Lower leg skin (tissue), 4 donors: ENCODE measurements around the gene USP30. TPM values are rescaled to one million over a fixed set of nuclear protein-coding genes. Genes with fewer than 3 reads are reported as not detected.
"Not testable (repeated sequence)": the region's sequence is repeated elsewhere in the genome, so short reads cannot be mapped to it uniquely, and the experiment has no call there.

Experiments
- DNase-seq, 2 donors: peaks; one replicate each; pipeline ENCODE4 v3.0.0-alpha.2; 2019; ENCODE audit warnings: low spot score in 2 of 2
- H3K4me3 ChIP-seq: fragments of 200-600 bp; sonication (generic); 2 replicates; pipeline ENCODE4 v1.5.1; 2017; ENCODE audit warnings: mild to moderate bottlenecking, low read depth; ENCODE audit not compliant: poor library complexity, severe bottlenecking
- CTCF ChIP-seq, 3 donors: fragments of 450-650 bp; IDR thresholded peaks; one replicate each; pipeline ENCODE4 v1.5.1; 2016; ENCODE audit warnings: antibody characterized with exemption in 3 of 3, mild to moderate bottlenecking in 3 of 3, moderate library complexity in 2 of 3
- POLR2A ChIP-seq, 2 donors: fragments of 450-650 bp; IDR thresholded peaks; one replicate each; pipeline ENCODE4 v1.6.1; 2016 to 2017; ENCODE audit warnings: antibody characterized with exemption in 2 of 2, mild to moderate bottlenecking in 1 of 2, moderate library complexity in 1 of 2
- WGBS, 2 donors: methylation state at CpG; one replicate each; pipeline ENCODE4 v1.1.5; 2018; 5-methylcytosine and 5-hydroxymethylcytosine counted together
- intact Hi-C: fragments of 100-400 bp; cut with DNase I; formaldehyde crosslinking; loops from one replicate; pipeline ENCODE4 v1.15.0; 2023; ENCODE audit warnings: low total_unique reads
- total RNA-seq, 4 donors: library from RNA; depleted of rRNA; stranded (reverse); fragments of >200 nt; gene quantifications; one replicate each; pipeline ENCODE4 v1.1.0, GENCODE V29; 2016

USP30 gene
- total RNA-seq, 4 donors from 2014 or later, result 11.5 to 29.5 (median 22.2) TPM

DNA sequence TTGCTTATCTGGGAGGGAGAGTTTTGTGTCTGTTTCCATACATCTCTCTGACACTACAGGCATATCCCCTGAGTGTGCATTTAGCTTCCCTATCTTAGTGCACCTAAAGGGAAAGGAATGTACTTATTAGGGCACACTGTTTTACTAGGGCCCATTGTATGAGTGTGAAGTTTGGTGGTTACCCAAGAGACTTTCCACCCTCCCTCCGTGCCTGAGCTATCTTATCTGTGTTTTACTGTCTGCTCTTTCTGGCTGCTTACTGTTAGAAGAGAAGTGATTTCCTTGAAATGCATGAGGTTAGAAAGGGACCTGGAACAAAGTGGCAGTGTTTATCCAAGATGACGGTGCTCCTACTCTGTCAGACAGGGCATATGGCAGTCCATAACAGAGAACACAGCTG, 23.0 kb upstream of the USP30 start:
- DNase-seq, result no peak
- TF ChIP-seq CTCF (IDR thresholded peaks at IDR 0.05) (no peak), POLR2A (IDR thresholded peaks at IDR 0.05) (no peak)
- intact Hi-C loops, result no loop called here
- 81 to 85% methylated on average over 2 of the region's 2 CpGs for WGBS, 2 donors
- H3K4me3 ChIP-seq, result no peak overlapping the region

GRCh38 chr12:109033239-109034196, 18.9 kb upstream of the USP30 start:
- intact Hi-C loops, result no loop called here
- WGBS, 2 donors, result 42 to 45% methylated on average over 7 of the region's 7 CpGs
- no peak for DNase-seq
- TF ChIP-seq CTCF (IDR thresholded peaks at IDR 0.05) (no peak), POLR2A (IDR thresholded peaks at IDR 0.05) (no peak)
- H3K4me3 ChIP-seq, result no peak overlapping the region

DNA sequence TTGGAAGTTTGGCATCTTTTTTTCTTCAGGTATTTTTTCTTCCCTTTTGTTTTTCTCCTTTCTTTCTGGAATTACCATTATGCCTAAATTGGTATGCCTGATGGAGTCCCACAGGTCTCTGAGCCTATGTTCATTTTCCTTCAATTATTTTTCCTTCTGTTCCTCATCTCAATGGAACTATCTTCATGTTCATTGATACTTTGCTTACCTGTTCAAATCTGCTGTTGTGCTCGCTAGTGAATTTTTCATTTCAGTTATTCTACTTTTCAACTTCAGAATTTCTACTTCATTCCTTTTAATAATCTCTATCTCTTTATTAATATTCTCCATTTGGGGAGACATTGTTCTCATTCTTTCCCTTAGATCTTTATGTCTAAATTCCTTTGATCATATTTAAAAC, 15.4 kb upstream of the USP30 start:
- 83% methylated on average over 1 of the region's 1 CpG; no CpG with 5 or more reads in 1 of the 2 donors for WGBS, 2 donors
- TF ChIP-seq CTCF (IDR thresholded peaks at IDR 0.05) (no peak), POLR2A (IDR thresholded peaks at IDR 0.05) (no peak)
- intact Hi-C loops, result no loop called here
- DNase-seq, result no peak
- H3K4me3 ChIP-seq, result no peak overlapping the region

DNA sequence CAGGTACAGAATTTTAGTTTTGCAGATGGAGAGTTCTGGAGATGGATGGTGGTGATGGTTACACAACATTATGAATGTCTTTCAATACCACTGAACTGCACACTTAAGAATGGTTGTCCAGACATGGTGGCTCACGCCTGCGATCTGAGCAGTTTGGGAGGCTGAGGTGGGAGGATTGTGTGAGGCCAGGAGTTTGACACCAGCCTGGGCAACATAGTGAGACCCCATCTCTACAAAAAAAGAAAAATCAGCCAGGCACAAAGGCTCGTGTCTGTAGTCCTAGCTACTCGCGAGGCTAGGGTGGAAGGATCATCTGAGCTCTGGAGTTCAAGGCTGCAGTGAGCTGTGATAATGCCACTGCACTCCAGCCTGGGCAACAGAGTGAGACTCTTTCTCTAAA, 8.1 kb upstream of the USP30 start:
- intact Hi-C loops, result no loop called here
- WGBS, 2 donors, result 85 to 88% methylated on average over 5 of the region's 5 CpGs
- TF ChIP-seq POLR2A (IDR thresholded peaks at IDR 0.05) (no peak), CTCF (IDR thresholded peaks at IDR 0.05) (no peak)
- no peak for DNase-seq
- H3K4me3 ChIP-seq, result no peak overlapping the region

DNA sequence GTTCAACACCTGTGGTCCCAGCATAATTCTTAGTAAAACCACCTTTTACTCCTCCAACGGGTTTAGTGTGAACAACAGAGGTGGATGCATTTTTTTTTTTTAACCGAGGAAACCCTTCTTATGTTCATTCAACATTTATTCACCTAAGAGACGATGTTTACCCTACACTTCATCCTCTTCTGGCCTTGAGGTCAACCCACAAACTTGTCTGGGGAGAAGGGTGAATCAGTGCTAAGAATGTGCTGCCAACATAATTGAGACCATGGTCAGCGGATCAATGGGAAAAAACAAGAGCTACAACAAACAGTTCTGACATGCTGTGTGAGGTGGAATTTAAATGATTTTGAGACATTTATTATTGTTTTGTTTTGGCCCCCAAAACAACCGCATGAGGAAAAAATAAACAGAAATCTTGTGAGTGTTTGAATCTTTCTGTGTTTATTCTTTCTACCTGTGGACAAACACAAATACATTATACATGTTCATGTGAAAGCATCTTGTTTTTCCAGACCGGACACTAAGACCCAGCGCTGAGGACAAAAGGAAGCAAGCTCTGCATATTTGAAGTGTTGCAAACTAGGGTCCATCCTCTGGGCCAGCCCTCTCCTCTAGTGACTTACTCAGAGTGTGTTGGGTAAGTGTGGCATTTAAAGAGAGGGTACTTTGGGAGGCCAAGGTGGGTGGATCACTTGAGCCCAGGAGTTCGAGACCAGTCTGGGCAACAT, 5.1 kb upstream of the USP30 start:
- no peak overlapping the region for H3K4me3 ChIP-seq
- WGBS, 2 donors, result 80 to 81% methylated on average over 8 of the region's 8 CpGs
- intact Hi-C loops, result no loop called here
- DNase-seq, result no peak
- no peak for TF ChIP-seq CTCF (IDR thresholded peaks at IDR 0.05)
- TF ChIP-seq POLR2A (IDR thresholded peaks at IDR 0.05), result no peak

DNA sequence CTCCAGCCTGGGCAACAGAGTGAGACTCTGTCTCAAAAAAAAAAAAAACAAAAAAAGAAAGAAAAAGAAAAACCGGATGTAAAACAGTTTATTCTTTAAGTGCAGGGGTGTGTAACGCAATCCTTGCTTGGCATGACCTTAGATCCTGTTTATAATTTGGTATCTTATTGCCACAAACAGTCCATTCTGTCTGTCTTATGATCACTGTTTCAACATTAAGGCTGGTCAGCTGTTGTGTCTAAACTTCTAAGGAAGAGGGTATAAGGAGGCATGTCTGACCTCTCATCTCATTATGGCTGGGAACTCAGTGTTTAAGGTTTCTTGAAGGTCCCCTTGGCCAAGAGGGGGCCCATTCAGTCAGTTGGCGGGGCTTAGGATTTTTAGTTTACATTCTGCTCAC, 3.7 kb upstream of the USP30 start:
- H3K4me3 ChIP-seq, intact Hi-C loops, DNase-seq: not testable (repeated sequence)
- 78 to 84% methylated on average over 3 of the region's 3 CpGs for WGBS, 2 donors

DNA sequence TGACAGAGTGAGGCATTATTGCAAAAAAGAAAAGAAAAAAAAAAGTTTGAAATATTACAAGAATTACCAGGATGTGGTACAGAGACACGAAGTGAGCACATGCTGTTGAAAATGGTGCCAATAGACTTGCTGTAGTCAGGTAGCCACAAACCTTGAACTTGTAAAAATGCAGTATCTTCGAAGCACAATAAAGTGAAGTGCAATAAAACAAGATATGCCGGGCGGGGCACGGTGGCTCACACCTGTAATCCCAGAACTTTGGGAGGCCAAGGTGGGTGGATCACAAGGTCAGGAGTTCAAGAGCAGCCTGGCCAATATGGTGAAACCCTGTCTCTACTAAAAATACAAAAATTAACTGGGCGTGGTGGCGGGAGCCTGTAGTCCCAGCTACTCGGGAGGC, 2.6 kb upstream of the USP30 start:
- H3K4me3 ChIP-seq, intact Hi-C loops, DNase-seq: not testable (repeated sequence)
- 71 to 82% methylated on average over 8 of the region's 8 CpGs for WGBS, 2 donors
